GM12872 (cell line): ENCODE results near the gene CASP6.

ENCODE experiments used
- TF ChIP-seq, protein P1 (sequence below): IDR thresholded peaks from 3 replicates; pipeline ENCODE4 v1.5.1; 2011; ENCODE audit warnings: low read depth, mild to moderate bottlenecking, low read length, moderate library complexity; ENCODE audit not compliant: insufficient read depth

CASP6 gene

DNA sequence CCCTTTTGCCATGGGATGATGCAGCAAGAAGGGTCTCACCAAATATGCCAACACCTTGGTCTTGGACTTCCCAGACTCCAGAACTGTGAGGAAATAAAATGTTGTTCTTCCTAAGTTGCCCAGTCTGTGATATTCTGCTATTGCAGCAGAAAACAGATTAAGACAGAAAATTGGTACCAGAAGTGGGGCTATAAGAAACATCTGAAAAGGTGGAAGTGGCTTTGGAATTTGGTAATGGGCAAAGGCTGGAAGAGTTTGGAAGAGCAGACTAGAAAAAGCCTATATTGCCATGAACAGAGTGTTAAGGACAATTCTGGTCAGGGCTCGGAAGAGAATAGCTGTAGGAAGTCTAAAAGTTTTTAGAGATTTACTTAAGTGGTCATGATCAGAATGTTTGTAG is 27.4 kb downstream of the CASP6 start:
- TF ChIP-seq, protein P1, sequence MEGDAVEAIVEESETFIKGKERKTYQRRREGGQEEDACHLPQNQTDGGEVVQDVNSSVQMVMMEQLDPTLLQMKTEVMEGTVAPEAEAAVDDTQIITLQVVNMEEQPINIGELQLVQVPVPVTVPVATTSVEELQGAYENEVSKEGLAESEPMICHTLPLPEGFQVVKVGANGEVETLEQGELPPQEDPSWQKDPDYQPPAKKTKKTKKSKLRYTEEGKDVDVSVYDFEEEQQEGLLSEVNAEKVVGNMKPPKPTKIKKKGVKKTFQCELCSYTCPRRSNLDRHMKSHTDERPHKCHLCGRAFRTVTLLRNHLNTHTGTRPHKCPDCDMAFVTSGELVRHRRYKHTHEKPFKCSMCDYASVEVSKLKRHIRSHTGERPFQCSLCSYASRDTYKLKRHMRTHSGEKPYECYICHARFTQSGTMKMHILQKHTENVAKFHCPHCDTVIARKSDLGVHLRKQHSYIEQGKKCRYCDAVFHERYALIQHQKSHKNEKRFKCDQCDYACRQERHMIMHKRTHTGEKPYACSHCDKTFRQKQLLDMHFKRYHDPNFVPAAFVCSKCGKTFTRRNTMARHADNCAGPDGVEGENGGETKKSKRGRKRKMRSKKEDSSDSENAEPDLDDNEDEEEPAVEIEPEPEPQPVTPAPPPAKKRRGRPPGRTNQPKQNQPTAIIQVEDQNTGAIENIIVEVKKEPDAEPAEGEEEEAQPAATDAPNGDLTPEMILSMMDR: no peak

GRCh38 chr4:109675181-109675580 is 28.1 kb downstream of the CASP6 start:
- TF ChIP-seq, protein P1: no peak

DNA sequence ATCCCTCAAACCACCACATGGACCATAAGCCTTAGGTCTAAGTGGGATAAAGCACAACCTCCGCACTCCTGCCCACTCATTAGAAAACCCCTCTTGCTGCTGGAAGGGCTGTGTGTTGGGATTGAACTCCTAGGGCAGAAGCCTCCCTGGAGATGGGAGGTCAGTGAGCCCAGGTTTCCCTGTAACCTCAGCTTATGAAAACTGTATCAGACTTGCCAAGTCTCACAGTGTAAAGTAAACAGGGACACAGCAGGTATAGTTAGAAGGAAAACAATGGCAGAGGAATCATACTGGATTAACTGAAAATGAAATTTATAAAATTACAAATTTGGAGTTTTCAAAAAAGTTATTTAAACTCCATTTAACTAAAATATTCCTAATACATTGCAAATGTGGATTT is 29.9 kb downstream of the CASP6 start:
- TF ChIP-seq, protein P1: no peak

DNA sequence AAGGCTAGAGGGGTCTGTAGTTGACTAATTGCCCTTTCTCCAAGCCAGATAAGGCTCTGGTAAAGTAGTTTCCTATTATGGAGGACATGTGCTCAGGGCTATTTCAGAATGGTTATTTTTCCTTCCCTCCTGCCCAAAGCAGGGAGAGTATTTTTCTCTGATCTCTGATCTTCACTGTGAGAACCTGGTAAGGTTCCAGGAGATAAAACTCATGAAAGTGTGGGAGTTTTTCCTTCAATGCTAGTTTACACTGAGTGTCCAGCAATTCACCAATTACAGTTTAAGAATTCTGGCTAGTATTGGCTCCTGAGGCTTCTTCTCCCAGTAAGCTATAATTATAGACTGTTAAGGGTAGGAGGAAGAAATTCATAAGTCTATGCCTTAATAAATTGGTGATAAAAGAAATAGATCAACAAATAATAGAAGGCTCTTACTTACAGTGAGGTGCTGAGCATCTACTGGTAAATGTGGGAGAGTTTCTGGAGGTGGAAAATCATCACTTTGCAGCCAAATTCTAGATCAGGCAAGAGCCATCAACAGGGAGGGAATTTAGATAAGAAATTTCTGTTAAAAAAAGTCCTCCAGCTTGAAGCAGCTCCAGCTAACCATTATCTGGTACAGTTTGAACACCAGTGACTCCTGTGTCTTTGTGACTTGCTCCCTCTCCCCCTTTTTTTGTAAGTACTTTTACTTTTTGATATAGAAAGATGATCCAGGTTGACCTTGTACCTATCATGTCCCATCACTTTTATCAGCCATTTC is 30.9 kb downstream of the CASP6 start:
- TF ChIP-seq, protein P1: no peak

- TF ChIP-seq, protein P1: no peak
These were observed 31.9 kb downstream of the CASP6 start for GRCh38 chr4:109671350-109671749.

DNA sequence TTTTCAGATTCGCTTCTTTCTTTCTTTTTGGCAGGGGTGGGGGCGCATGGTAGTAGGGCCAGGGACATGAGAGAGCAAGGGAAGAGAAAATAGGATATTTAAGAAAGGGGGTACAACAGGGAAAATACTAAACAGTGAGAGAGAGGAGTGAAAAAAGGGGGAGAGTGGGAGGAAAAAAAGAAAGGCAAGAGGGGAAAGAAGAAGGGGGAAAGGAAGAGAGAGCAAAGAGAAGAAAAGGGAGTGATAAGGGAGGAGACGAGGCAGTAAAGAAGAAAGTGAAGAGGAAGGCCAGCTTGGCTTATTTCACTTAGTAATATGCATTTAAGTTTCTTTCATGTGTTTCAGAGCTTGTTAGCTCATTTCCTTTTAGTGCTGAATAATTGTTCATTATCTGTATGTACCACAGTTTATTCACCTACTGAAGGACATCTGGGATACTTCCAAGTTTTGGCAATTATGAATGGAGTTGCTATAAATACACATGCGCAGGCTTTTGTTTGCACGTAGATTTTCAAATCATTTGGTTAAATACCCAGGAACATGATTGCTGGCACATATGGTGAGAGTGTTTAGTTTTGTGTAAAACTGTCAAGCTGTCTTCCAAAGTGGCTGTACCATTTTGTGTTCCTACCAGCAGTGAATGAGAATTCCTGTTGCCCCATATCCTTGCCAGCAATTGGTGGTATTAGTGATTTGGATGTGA is 37.3 kb downstream of the CASP6 start:
- TF ChIP-seq, protein P1: no peak

DNA sequence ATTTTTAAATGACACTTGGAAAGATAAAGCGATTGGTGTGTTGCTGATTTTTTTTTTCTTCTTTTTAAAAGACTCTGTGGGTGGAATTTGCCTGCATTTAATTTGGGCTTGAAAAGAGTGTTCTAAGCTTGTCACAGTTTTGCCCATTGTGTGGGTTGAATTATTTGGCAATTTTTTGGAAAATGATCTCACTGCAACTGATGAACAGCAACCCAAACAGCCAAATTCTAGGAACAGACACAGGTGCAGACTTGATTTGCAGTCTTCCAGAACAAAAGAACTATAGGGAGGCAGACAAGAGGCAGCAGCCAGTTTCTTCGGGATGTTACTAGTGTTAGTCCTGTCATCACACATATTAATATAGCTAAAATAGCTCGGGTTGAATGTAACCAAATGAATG is 40.5 kb downstream of the CASP6 start:
- TF ChIP-seq, protein P1: no peak
